ENCODE results near the gene RAB10.
"Not testable (repeated sequence)": the region's sequence is repeated elsewhere in the genome, so short reads cannot be mapped to it uniquely, and the experiment has no call there.

Gene RAB10

GRCh38 chr2:26033818-26034636 is at the start of gene RAB10:
RAB10 (plus strand) TSS chr2:26034084; CDS start chr2:26034609, 525 bp downstream.
- peak; percentile 99 for DNase-seq

GRCh38 chr2:25988134-25988533 is 45.8 kb upstream of the RAB10 start:
- DNase-seq: no peak

GRCh38 chr2:25989154-25989553 is 44.7 kb upstream of the RAB10 start:
- no peak for DNase-seq

GRCh38 chr2:25991965-25992364 is 41.9 kb upstream of the RAB10 start:
- DNase-seq: no peak

GRCh38 chr2:25992556-25992955 is 41.3 kb upstream of the RAB10 start:
- no peak for DNase-seq

- no peak for DNase-seq
These were observed 40.8 kb upstream of the RAB10 start for GRCh38 chr2:25993049-25993448.

- no peak for DNase-seq
These were observed 39.4 kb upstream of the RAB10 start for GRCh38 chr2:25994509-25994908.

GRCh38 chr2:25996844-25997243 is 37.0 kb upstream of the RAB10 start:
- DNase-seq: no peak

GRCh38 chr2:25998816-25999383 is 35.0 kb upstream of the RAB10 start:
- DNase-seq: not testable (repeated sequence)

GRCh38 chr2:25999406-25999805 is 34.5 kb upstream of the RAB10 start:
- DNase-seq: not testable (repeated sequence)

- DNase-seq: no peak
These were observed 33.3 kb upstream of the RAB10 start for GRCh38 chr2:26000561-26001082.

GRCh38 chr2:26001743-26002351 is 32.0 kb upstream of the RAB10 start:
- DNase-seq: no peak

- DNase-seq: no peak
These were observed 31.1 kb upstream of the RAB10 start for GRCh38 chr2:26002632-26003310.

GRCh38 chr2:26008095-26008494 is 25.8 kb upstream of the RAB10 start:
- no peak for DNase-seq

GRCh38 chr2:26008851-26009566 is 24.9 kb upstream of the RAB10 start:
- DNase-seq: no peak

GRCh38 chr2:26009567-26009963 is 24.3 kb upstream of the RAB10 start:
- DNase-seq: no peak

- no peak for DNase-seq
These were observed 22.9 kb upstream of the RAB10 start for GRCh38 chr2:26010943-26011342.

- DNase-seq: no peak
These were observed 22.3 kb upstream of the RAB10 start for GRCh38 chr2:26011609-26011989.

GRCh38 chr2:26011990-26012856 is 21.7 kb upstream of the RAB10 start:
- DNase-seq: no peak

- no peak for DNase-seq
These were observed 20.2 kb upstream of the RAB10 start for GRCh38 chr2:26013668-26014067.

- no peak for DNase-seq
These were observed 17.7 kb upstream of the RAB10 start for GRCh38 chr2:26016012-26016705.
